ENCODE measurements around the gene C11orf16.

The C11orf16 gene

GRCh38 chr11:8930456-8931175 lies 2.1 kb downstream of the C11orf16 start:
- DNase-seq (ENCODE audit: low spot score in 2 of 2) (no peak), ATAC-seq (replicated peaks; ENCODE audit: extremely low read depth, poor library complexity, severe bottlenecking) (no peak)
- no peak overlapping the region for H3K4me3 Mint-ChIP-seq
- no peaks in the 10 kb centered on the region for H3K4me1 Mint-ChIP-seq
- H3K27ac Mint-ChIP-seq (ENCODE audit: low read depth) = no peak overlapping the region
- no peaks in the 10 kb centered on the region for H3K27me3 Mint-ChIP-seq
- H3K36me3 Mint-ChIP-seq (ENCODE audit: insufficient read depth) = no peaks in the 10 kb centered on the region
- H3K9me3 Mint-ChIP-seq = no peaks in the 10 kb centered on the region

GRCh38 chr11:8928981-8929615 lies 3.6 kb downstream of the C11orf16 start:
- no peaks in the 10 kb centered on the region for H3K36me3 Mint-ChIP-seq (ENCODE audit: insufficient read depth)
- ATAC-seq (replicated peaks; ENCODE audit: extremely low read depth, poor library complexity, severe bottlenecking) = no peak
- H3K27ac Mint-ChIP-seq (ENCODE audit: low read depth) = no peak overlapping the region

GRCh38 chr11:8928205-8928604 lies 4.5 kb downstream of the C11orf16 start:
- ATAC-seq (replicated peaks; ENCODE audit: extremely low read depth, poor library complexity, severe bottlenecking) (no peak), DNase-seq (ENCODE audit: low spot score in 2 of 2) (no peak)
- Mint-ChIP-seq H3K9me3 (no peaks in the 10 kb centered on the region), H3K27ac (ENCODE audit: low read depth) (no peak overlapping the region), H3K4me3 (no peak overlapping the region), H3K4me1 (no peaks in the 10 kb centered on the region), H3K36me3 (ENCODE audit: insufficient read depth) (peaks cover 1% of the 10 kb centered on the region), H3K27me3 (no peaks in the 10 kb centered on the region)

More at GRCh38 chr11:8928981-8929615, 3.6 kb downstream of the C11orf16 start:
- no peaks in the 10 kb centered on the region for H3K27me3 Mint-ChIP-seq
- no peak overlapping the region for H3K4me3 Mint-ChIP-seq
- H3K4me1 Mint-ChIP-seq = no peaks in the 10 kb centered on the region
- no peaks in the 10 kb centered on the region for H3K9me3 Mint-ChIP-seq
- no peak for DNase-seq (ENCODE audit: low spot score in 2 of 2)

- Mint-ChIP-seq H3K4me1 (no peaks in the 10 kb centered on the region), H3K36me3 (ENCODE audit: insufficient read depth) (peaks cover 1% of the 10 kb centered on the region), H3K9me3 (no peaks in the 10 kb centered on the region), H3K27me3 (no peaks in the 10 kb centered on the region), H3K27ac (ENCODE audit: low read depth) (no peak overlapping the region), H3K4me3 (no peak overlapping the region)
- DNase-seq (ENCODE audit: low spot score in 2 of 2) = no peak
- ATAC-seq (replicated peaks; ENCODE audit: extremely low read depth, poor library complexity, severe bottlenecking) = no peak
Observed at GRCh38 chr11:8927233-8927632, 5.5 kb downstream of the C11orf16 start.

GRCh38 chr11:8926236-8926635 lies 6.5 kb downstream of the C11orf16 start:
- ATAC-seq (replicated peaks; ENCODE audit: extremely low read depth, poor library complexity, severe bottlenecking) = no peak
- Mint-ChIP-seq H3K27me3 (no peaks in the 10 kb centered on the region), H3K27ac (ENCODE audit: low read depth) (no peak overlapping the region), H3K9me3 (no peaks in the 10 kb centered on the region), H3K36me3 (ENCODE audit: insufficient read depth) (peaks cover 4% of the 10 kb centered on the region), H3K4me3 (no peak overlapping the region), H3K4me1 (no peaks in the 10 kb centered on the region)
- DNase-seq (ENCODE audit: low spot score in 2 of 2) = no peak

GRCh38 chr11:8925711-8926110 lies 7.0 kb downstream of the C11orf16 start:
- Mint-ChIP-seq H3K9me3 (no peaks in the 10 kb centered on the region), H3K4me3 (no peak overlapping the region), H3K27ac (ENCODE audit: low read depth) (no peak overlapping the region), H3K27me3 (no peaks in the 10 kb centered on the region), H3K36me3 (ENCODE audit: insufficient read depth) (peaks cover 4% of the 10 kb centered on the region), H3K4me1 (no peaks in the 10 kb centered on the region)
- ATAC-seq (replicated peaks; ENCODE audit: extremely low read depth, poor library complexity, severe bottlenecking) (no peak), DNase-seq (ENCODE audit: low spot score in 2 of 2) (no peak)

GRCh38 chr11:8922691-8923090 lies 10.1 kb downstream of the C11orf16 start:
- Mint-ChIP-seq H3K4me1 (no peaks in the 10 kb centered on the region), H3K4me3 (no peak overlapping the region), H3K36me3 (ENCODE audit: insufficient read depth) (peaks cover 12% of the 10 kb centered on the region), H3K27ac (ENCODE audit: low read depth) (no peak overlapping the region), H3K9me3 (no peaks in the 10 kb centered on the region), H3K27me3 (no peaks in the 10 kb centered on the region)
- no peak for DNase-seq (ENCODE audit: low spot score in 2 of 2)
- no peak for ATAC-seq (replicated peaks; ENCODE audit: extremely low read depth, poor library complexity, severe bottlenecking)

- Mint-ChIP-seq H3K4me3 (no peak overlapping the region), H3K9me3 (no peaks in the 10 kb centered on the region), H3K36me3 (ENCODE audit: insufficient read depth) (peaks cover 20% of the 10 kb centered on the region), H3K4me1 (peaks cover 18% of the 10 kb centered on the region), H3K27ac (ENCODE audit: low read depth) (no peak overlapping the region), H3K27me3 (no peaks in the 10 kb centered on the region)
- ATAC-seq (replicated peaks; ENCODE audit: extremely low read depth, poor library complexity, severe bottlenecking) (no peak), DNase-seq (ENCODE audit: low spot score in 2 of 2) (no peak)
Observed at GRCh38 chr11:8917157-8917825, 15.5 kb downstream of the C11orf16 start.

GRCh38 chr11:8914661-8915018 lies 18.1 kb downstream of the C11orf16 start:
- Mint-ChIP-seq H3K9me3 (no peaks in the 10 kb centered on the region), H3K36me3 (ENCODE audit: insufficient read depth) (peaks cover 25% of the 10 kb centered on the region), H3K27me3 (no peaks in the 10 kb centered on the region), H3K4me1 (peaks cover 29% of the 10 kb centered on the region), H3K27ac (ENCODE audit: low read depth) (peak overlapping the region; percentile 71), H3K4me3 (peak overlapping the region; percentile 58)
- DNase-seq (ENCODE audit: low spot score in 2 of 2) = no peak
- ATAC-seq (replicated peaks; ENCODE audit: extremely low read depth, poor library complexity, severe bottlenecking) = no peak

GRCh38 chr11:8913961-8914660 lies 18.6 kb downstream of the C11orf16 start:
- peaks cover 23% of the 10 kb centered on the region for H3K36me3 Mint-ChIP-seq (ENCODE audit: insufficient read depth)
- H3K9me3 Mint-ChIP-seq = no peaks in the 10 kb centered on the region
- H3K27ac Mint-ChIP-seq (ENCODE audit: low read depth) = peak overlapping the region; percentile 71
- H3K4me3 Mint-ChIP-seq = peak overlapping the region; percentile 58
- no peaks in the 10 kb centered on the region for H3K27me3 Mint-ChIP-seq
- H3K4me1 Mint-ChIP-seq = peaks cover 30% of the 10 kb centered on the region
- no peak for DNase-seq (ENCODE audit: low spot score in 2 of 2)
- peak; percentile 41 for ATAC-seq (replicated peaks; ENCODE audit: extremely low read depth, poor library complexity, severe bottlenecking)

GRCh38 chr11:8911029-8911823 lies 21.5 kb downstream of the C11orf16 start, which contains the start of gene AKIP1:
TSS of gene AKIP1 (plus strand) at chr11:8911189. CDS start at chr11:8911450, 261 bp downstream.
- peaks cover 16% of the 10 kb centered on the region for H3K36me3 Mint-ChIP-seq (ENCODE audit: insufficient read depth)
- peak within 1 kb of the TSS; percentile 95 for H3K4me3 Mint-ChIP-seq
- DNase-seq (ENCODE audit: low spot score in 2 of 2) (peak; percentile 48 to 54), ATAC-seq (replicated peaks; ENCODE audit: extremely low read depth, poor library complexity, severe bottlenecking) (peak; percentile 64)
- H3K27me3 Mint-ChIP-seq = no peaks in the 10 kb centered on the region
- H3K4me1 Mint-ChIP-seq = peaks cover 36% of the 10 kb centered on the region
- peak within 1 kb of the TSS; percentile 95 for H3K27ac Mint-ChIP-seq (ENCODE audit: low read depth)
- no peaks in the 10 kb centered on the region for H3K9me3 Mint-ChIP-seq

- peaks cover 14% of the 10 kb centered on the region for H3K36me3 Mint-ChIP-seq (ENCODE audit: insufficient read depth)
- ATAC-seq (replicated peaks; ENCODE audit: extremely low read depth, poor library complexity, severe bottlenecking) (peak; percentile 13), DNase-seq (ENCODE audit: low spot score in 2 of 2) (no peak)
- peaks cover 36% of the 10 kb centered on the region for H3K4me1 Mint-ChIP-seq
- peak overlapping the region; percentile 95 for H3K4me3 Mint-ChIP-seq
- H3K27me3 Mint-ChIP-seq = no peaks in the 10 kb centered on the region
- peak overlapping the region; percentile 95 for H3K27ac Mint-ChIP-seq (ENCODE audit: low read depth)
- no peaks in the 10 kb centered on the region for H3K9me3 Mint-ChIP-seq
Observed at GRCh38 chr11:8910649-8911026, 22.1 kb downstream of the C11orf16 start.

Measured in central memory CD8-positive, alpha-beta T cell (primary cell).